Karpas-422 (cell line): ENCODE results near the gene B4GALT2. TPM values are rescaled to one million over a fixed set of nuclear protein-coding genes. Genes with fewer than 3 reads are reported as not detected.

ENCODE experiments used
- DNase-seq: peaks from one replicate; pipeline ENCODE4 v3.0.0-alpha.2; 2015
- H2AFZ ChIP-seq: fragments of 200-600 bp; sonication (generic); 2 replicates; pipeline ENCODE4 v1.6.1; 2014; ENCODE audit warnings: antibody characterized with exemption, low read length, mixed read lengths
- H3K27ac ChIP-seq: fragments of 200-600 bp; sonication (generic); 2 replicates; pipeline ENCODE4 v1.5.1; 2014; ENCODE audit warnings: mild to moderate bottlenecking, low read length, moderate library complexity
- H3K27me3 ChIP-seq: fragments of 200-600 bp; sonication (generic); 2 replicates; pipeline ENCODE4 v1.6.1; 2014; ENCODE audit warnings: low read length, mixed read lengths
- H3K36me3 ChIP-seq: fragments of 200-600 bp; sonication (generic); 2 replicates; pipeline ENCODE4 v1.6.1; 2014; ENCODE audit warnings: low read length, mixed read lengths; ENCODE audit not compliant: insufficient read depth
- H3K4me1 ChIP-seq: fragments of 200-600 bp; sonication (generic); 2 replicates; pipeline ENCODE4 v1.6.1; 2014; ENCODE audit warnings: mild to moderate bottlenecking, low read length, mixed read lengths
- H3K4me2 ChIP-seq: fragments of 200-600 bp; sonication (generic); 2 replicates; pipeline ENCODE4 v1.6.1; 2014; ENCODE audit warnings: low read length, low read depth, mild to moderate bottlenecking; ENCODE audit not compliant: poor library complexity, severe bottlenecking
- H3K4me3 ChIP-seq: fragments of 200-600 bp; sonication (generic); 2 replicates; pipeline ENCODE4 v1.5.1; 2014; ENCODE audit warnings: mild to moderate bottlenecking, antibody characterized with exemption, low read length, mixed read lengths
- H3K79me2 ChIP-seq: fragments of 200-600 bp; sonication (generic); 2 replicates; pipeline ENCODE4 v1.6.1; 2014; ENCODE audit warnings: mild to moderate bottlenecking, low read length, mixed read lengths
- H3K9ac ChIP-seq: fragments of 200-600 bp; sonication (generic); 2 replicates; pipeline ENCODE4 v1.6.0; 2014; ENCODE audit warnings: low read length
- H3K9me2 ChIP-seq: fragments of 200-600 bp; sonication (generic), shearing (Covaris generic); replicated peaks from 2 replicates; pipeline ENCODE4 v1.6.0; 2014; ENCODE audit warnings: mild to moderate bottlenecking, low read length, moderate library complexity; ENCODE audit not compliant: insufficient read depth
- H3K9me3 ChIP-seq: fragments of 300-700, 200-600 bp; sonication (generic); 2 replicates; pipeline ENCODE4 v1.6.1; 2014; ENCODE audit warnings: low read length, mixed read lengths
- H4K20me1 ChIP-seq: fragments of 200-600 bp; sonication (generic); 2 replicates; pipeline ENCODE4 v1.6.1; 2014; ENCODE audit warnings: mild to moderate bottlenecking, antibody characterized with exemption, low read length, low read depth; ENCODE audit not compliant: insufficient read depth
- total RNA-seq: library from RNA; depleted of rRNA; stranded (reverse); fragments of >200 nt; shearing (Covaris generic); gene quantifications from 2 replicates; pipeline ENCODE4 v1.2.3, GENCODE V29; 2014; ENCODE audit warnings: low replicate concordance

The B4GALT2 gene
- total RNA-seq, 1 experiment from 2014 or later: 42.9 TPM

DNA sequence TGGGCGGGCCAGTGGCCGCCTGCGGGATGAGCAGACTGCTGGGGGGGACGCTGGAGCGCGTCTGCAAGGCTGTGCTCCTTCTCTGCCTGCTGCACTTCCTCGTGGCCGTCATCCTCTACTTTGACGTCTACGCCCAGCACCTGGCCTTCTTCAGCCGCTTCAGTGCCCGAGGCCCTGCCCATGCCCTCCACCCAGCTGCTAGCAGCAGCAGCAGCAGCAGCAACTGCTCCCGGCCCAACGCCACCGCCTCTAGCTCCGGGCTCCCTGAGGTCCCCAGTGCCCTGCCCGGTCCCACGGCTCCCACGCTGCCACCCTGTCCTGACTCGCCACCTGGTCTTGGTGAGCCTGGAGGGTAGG, 2.1 kb downstream of the B4GALT2 start:
- no peaks in the 10 kb centered on the region for H3K9me2 ChIP-seq
- peaks cover 8% of the 10 kb centered on the region; the same call in 1 of the 2 replicates for H4K20me1 ChIP-seq
- H3K4me3 ChIP-seq: peak overlapping the region; percentile 79; the same call in 1 of the 2 replicates
- H3K4me1 ChIP-seq: peaks cover 47% of the 10 kb centered on the region
- peak overlapping the region; percentile 83 for H3K9ac ChIP-seq
- DNase-seq: no peak
- H3K36me3 ChIP-seq: peaks cover 12% of the 10 kb centered on the region; the same call in 1 of the 2 replicates
- H3K4me2 ChIP-seq: peak overlapping the region; percentile 94
- no peak overlapping the region for H2AFZ ChIP-seq
- H3K27me3 ChIP-seq: no peaks in the 10 kb centered on the region
- H3K27ac ChIP-seq: no peak overlapping the region
- peaks cover 66% of the 10 kb centered on the region for H3K79me2 ChIP-seq
- no peaks in the 10 kb centered on the region for H3K9me3 ChIP-seq

DNA sequence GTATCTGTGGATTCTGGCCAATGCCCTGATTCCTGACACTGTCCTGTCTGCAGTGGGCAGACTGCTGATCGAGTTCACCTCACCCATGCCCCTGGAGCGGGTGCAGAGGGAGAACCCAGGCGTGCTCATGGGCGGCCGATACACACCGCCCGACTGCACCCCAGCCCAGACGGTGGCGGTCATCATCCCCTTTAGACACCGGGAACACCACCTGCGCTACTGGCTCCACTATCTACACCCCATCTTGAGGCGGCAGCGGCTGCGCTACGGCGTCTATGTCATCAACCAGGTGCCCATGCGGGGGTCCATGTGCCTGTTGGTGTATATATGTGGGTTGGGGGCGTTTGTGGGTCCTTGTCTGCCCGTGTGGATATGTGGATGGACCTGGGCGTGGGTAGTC, 2.6 kb downstream of the B4GALT2 start:
- Histone ChIP-seq H3K4me2 (peak overlapping the region; percentile 94), H3K9me3 (no peaks in the 10 kb centered on the region), H3K27me3 (no peaks in the 10 kb centered on the region), H2AFZ (no peak overlapping the region), H3K9me2 (no peaks in the 10 kb centered on the region), H3K27ac (no peak overlapping the region), H3K4me3 (no peak overlapping the region), H3K9ac (peak overlapping the region; percentile 83; the same call in 1 of the 2 replicates), H3K79me2 (peaks cover 61% of the 10 kb centered on the region), H3K4me1 (peaks cover 42% of the 10 kb centered on the region), H4K20me1 (peaks cover 3% of the 10 kb centered on the region; the same call in 1 of the 2 replicates), H3K36me3 (peaks cover 6% of the 10 kb centered on the region; the same call in 1 of the 2 replicates)
- no peak for DNase-seq

DNA sequence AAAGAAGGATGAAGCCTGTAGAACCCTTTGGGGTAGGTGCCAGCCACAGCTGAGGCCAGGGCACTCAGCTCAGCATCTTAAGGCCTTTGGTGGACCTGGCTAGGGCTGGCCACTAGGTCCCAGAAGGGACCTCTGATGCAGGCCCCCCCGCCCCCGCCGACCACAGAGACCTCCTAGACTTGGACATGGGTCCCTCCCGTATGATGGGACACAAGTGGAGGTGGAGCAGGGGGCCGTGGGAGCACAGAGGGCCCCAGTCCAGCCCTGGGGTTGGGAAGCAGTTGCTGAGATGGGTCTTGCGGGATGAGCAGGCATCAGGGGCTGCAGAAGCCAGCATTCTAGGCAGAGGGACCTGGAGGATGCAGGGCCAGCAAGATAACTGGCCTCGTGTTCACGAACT, 3.2 kb downstream of the B4GALT2 start:
- H3K4me3 ChIP-seq: no peak overlapping the region
- H3K4me1 ChIP-seq: peaks cover 36% of the 10 kb centered on the region
- no peak overlapping the region for H3K9ac ChIP-seq
- DNase-seq: no peak
- H3K9me2 ChIP-seq: no peaks in the 10 kb centered on the region
- no peaks in the 10 kb centered on the region for H3K9me3 ChIP-seq
- no peak overlapping the region for H2AFZ ChIP-seq
- no peak overlapping the region for H3K27ac ChIP-seq
- H3K4me2 ChIP-seq: no peak overlapping the region
- H3K27me3 ChIP-seq: no peaks in the 10 kb centered on the region
- peaks cover 55% of the 10 kb centered on the region for H3K79me2 ChIP-seq
- H4K20me1 ChIP-seq: no peaks in the 10 kb centered on the region; the same call in 1 of the 2 replicates
- peaks cover under 1% of the 10 kb centered on the region; the same call in 1 of the 2 replicates for H3K36me3 ChIP-seq

DNA sequence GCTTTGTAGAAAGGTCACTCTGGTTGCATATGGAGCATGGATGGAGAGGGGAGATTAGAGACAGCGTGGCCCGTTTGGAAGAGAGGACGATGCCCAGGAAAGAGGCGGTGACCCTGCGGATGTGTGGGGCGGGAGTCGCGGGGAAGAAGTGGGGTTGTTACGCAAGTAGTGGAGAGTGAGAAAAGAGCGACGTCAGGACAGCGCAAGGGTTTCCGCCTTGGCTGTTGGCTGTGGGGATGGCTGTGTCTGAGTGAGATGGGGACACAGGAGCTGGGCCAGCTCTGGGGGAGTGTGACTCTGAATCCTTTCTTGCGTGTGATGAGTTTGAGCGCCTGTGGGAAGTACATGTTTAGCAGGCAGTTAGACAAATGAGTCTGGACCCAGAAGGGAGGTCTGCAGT, 3.8 kb downstream of the B4GALT2 start:
- Histone ChIP-seq H3K27me3 (no peaks in the 10 kb centered on the region), H3K9ac (no peak overlapping the region), H3K4me1 (peaks cover 30% of the 10 kb centered on the region), H3K79me2 (peaks cover 51% of the 10 kb centered on the region), H3K36me3 (no peaks in the 10 kb centered on the region), H4K20me1 (no peaks in the 10 kb centered on the region; the same call in 1 of the 2 replicates), H2AFZ (no peak overlapping the region), H3K4me2 (no peak overlapping the region), H3K4me3 (no peak overlapping the region), H3K9me3 (no peaks in the 10 kb centered on the region), H3K9me2 (no peaks in the 10 kb centered on the region), H3K27ac (no peak overlapping the region)
- DNase-seq: no peak

DNA sequence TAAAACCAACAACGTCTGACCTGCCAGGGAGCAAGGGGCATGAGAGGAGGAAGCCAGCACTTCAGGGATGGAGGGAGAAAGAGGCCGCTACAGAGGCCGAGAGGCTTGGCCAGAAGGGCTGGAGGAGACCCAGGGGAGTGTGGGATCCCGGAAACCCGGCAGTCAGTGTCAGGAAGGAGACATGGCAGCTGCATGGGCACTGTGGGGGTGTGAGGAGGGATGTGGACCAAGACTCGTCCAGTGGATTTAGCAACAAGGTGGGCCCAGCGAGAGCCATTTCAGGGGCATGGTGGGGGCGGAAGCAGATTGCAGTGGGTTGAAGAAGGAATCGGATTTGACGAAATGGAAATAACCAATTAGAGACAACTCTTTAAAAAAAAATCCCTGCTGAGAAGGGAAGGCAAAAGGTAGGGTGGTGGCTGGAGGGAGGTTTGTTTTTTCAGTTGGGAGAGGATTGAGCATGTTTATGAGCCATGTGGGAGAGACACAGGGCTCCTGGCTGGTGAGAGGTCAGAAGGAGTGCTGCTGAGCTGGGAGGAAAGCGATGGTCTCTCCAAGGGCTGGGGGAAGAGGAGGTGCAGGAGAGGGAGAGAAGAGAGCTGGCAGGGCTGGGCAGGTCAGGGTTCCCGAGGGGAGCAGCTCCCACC, 4.4 kb downstream of the B4GALT2 start:
- H3K9me2 ChIP-seq: no peaks in the 10 kb centered on the region
- no peak overlapping the region for H2AFZ ChIP-seq
- H3K9ac ChIP-seq: no peak overlapping the region
- H3K27ac ChIP-seq: no peak overlapping the region
- H3K27me3 ChIP-seq: no peaks in the 10 kb centered on the region
- no peak for DNase-seq
- H4K20me1 ChIP-seq: no peaks in the 10 kb centered on the region
- peaks cover 46% of the 10 kb centered on the region for H3K79me2 ChIP-seq
- peaks cover 24% of the 10 kb centered on the region for H3K4me1 ChIP-seq
- H3K4me2 ChIP-seq: no peak overlapping the region
- H3K4me3 ChIP-seq: no peak overlapping the region
- no peaks in the 10 kb centered on the region for H3K9me3 ChIP-seq
- H3K36me3 ChIP-seq: no peaks in the 10 kb centered on the region

DNA sequence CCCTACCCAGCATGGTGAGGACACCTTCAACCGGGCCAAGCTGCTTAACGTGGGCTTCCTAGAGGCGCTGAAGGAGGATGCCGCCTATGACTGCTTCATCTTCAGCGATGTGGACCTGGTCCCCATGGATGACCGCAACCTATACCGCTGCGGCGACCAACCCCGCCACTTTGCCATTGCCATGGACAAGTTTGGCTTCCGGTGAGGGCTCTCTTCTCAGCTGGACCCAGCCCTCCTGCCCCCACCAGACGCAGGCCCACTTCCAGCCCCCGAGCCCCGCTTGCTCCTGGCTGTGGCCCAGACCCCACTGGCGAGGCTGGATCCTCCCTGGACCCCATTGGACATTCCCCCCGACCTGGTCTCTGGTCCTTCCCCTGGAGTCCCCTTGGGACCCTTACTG, 5.8 kb downstream of the B4GALT2 start:
- no peaks in the 10 kb centered on the region for H3K27me3 ChIP-seq
- no peaks in the 10 kb centered on the region for H4K20me1 ChIP-seq
- H2AFZ ChIP-seq: no peak overlapping the region
- H3K27ac ChIP-seq: no peak overlapping the region
- H3K4me2 ChIP-seq: no peak overlapping the region
- DNase-seq: no peak
- H3K79me2 ChIP-seq: peaks cover 36% of the 10 kb centered on the region
- no peak overlapping the region for H3K4me3 ChIP-seq
- H3K9me3 ChIP-seq: no peaks in the 10 kb centered on the region
- H3K9me2 ChIP-seq: no peaks in the 10 kb centered on the region
- peaks cover 18% of the 10 kb centered on the region for H3K4me1 ChIP-seq
- H3K9ac ChIP-seq: no peak overlapping the region
- no peaks in the 10 kb centered on the region for H3K36me3 ChIP-seq

DNA sequence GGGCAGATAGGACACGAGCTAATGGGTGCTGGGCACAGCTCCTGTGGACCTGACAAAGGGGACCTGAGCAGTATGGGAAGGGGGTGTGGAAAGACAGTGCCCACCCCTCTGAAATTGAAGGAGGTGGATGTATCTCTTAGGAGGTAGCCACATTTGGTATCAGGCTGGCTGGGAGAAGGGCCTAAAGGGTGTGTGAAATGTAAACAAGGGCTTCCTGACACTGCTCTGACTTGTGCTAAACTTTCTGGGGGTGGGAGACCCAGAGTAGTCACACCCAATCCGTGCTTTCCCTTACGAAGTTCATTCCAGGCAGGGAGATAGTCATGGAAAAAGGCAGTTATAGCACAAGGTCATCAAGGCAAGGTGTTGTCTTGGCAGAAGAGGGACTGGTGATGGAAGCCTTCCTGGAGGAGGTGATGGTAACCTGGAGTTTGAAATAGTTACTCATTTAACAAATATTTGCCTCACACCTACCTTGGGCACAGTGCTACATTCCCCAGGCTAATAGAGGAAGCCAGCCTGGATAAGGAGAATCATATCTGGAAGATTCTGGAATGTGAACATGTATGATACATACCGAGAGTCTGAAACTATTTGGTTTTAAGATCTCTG, 7.1 kb downstream of the B4GALT2 start:
- no peaks in the 10 kb centered on the region for H3K27me3 ChIP-seq
- no peak overlapping the region for H3K27ac ChIP-seq
- no peak overlapping the region for H3K4me3 ChIP-seq
- no peaks in the 10 kb centered on the region for H3K36me3 ChIP-seq
- H3K9me2 ChIP-seq: no peaks in the 10 kb centered on the region
- no peaks in the 10 kb centered on the region for H3K9me3 ChIP-seq
- DNase-seq: no peak
- peaks cover 24% of the 10 kb centered on the region for H3K79me2 ChIP-seq
- no peak overlapping the region for H3K9ac ChIP-seq
- H3K4me1 ChIP-seq: peaks cover 14% of the 10 kb centered on the region
- no peak overlapping the region for H3K4me2 ChIP-seq
- no peak overlapping the region for H2AFZ ChIP-seq
- H4K20me1 ChIP-seq: no peaks in the 10 kb centered on the region

DNA sequence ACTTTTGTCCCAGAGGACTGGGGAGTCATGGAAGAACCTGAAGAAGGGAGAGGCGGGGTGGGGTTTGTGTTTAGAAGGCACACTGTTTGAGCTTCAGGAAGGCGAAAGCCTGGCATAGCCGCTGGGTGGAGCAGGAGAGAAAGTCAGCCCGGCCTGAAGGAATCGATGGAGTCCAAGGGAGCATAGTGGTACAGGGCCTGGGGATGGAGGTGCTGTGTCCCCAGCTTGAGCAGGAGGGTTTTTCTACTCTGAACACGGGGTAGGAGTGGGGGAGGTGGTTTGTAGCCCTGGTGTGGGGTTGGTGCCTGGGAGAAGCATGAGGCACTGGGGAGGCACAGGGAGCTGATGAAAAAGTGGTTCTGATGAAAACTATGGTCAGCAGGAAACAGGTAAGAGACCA, 7.7 kb downstream of the B4GALT2 start:
- H2AFZ ChIP-seq: no peak overlapping the region
- no peak for DNase-seq
- H3K27ac ChIP-seq: no peak overlapping the region
- H4K20me1 ChIP-seq: no peaks in the 10 kb centered on the region
- H3K27me3 ChIP-seq: no peaks in the 10 kb centered on the region
- no peaks in the 10 kb centered on the region for H3K9me2 ChIP-seq
- H3K9ac ChIP-seq: no peak overlapping the region
- peaks cover 18% of the 10 kb centered on the region for H3K79me2 ChIP-seq
- no peak overlapping the region for H3K4me3 ChIP-seq
- no peak overlapping the region for H3K4me2 ChIP-seq
- no peaks in the 10 kb centered on the region for H3K36me3 ChIP-seq
- peaks cover 13% of the 10 kb centered on the region for H3K4me1 ChIP-seq
- H3K9me3 ChIP-seq: no peaks in the 10 kb centered on the region
